ENCODE data around the gene TRIM62.

TRIM62 gene

GRCh38 chr1:33097137-33097611 is 84.7 kb downstream of the TRIM62 start:
- no peak for DNase-seq

- no peak for DNase-seq
These were observed 85.4 kb downstream of the TRIM62 start for GRCh38 chr1:33096363-33097005.
